ENCODE results near the gene MEG3. TPM values are rescaled to one million over a fixed set of nuclear protein-coding genes. Genes with fewer than 3 reads are reported as not detected.

Gene MEG3
- total RNA-seq, 1 experiment from 2014 or later = 0.72 TPM

DNA sequence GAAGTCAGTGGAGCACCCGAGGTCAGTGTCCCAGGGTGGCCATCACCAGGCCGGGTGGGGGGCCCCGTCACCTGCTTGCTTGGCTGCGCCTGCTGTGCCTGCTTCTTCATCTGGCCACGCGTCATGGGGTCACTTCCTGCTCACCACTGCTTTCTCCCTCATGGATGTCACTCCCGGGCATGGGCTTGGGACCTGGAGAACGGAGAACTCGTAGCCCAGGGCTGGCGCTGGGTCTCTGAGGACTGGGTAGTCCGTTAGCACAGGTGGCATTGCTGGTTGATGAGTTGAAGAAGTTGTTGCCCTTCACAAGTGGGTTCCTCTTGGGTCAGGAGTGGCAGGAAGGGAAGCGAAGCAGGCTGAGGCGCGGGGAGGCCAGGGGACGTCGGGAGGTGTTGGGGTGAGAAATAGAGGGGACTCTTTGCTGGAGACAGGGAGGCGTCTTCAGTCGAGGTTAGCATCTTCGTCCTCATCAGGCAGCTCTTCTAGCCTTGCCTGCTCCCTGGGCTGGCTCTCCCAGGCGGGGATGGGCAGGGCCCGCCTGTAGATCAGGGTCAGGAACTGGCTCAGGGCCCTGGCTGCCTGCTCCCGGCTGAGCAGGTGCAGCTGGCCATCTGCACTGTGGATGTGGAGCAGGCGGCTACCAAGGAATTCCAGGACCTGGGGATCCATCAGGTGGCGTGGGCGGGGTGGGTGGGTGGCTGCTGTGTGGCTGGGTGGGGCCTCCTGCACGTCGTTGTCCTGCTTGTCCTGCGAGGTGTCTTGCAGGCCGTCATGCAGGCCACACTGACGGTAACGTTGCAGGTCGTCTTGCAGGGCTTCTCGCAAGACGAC is 54.6 kb downstream of the MEG3 start:
- no peak for DNase-seq (ENCODE audit: low read depth)

GRCh38 chr14:100881211-100882025 is 55.5 kb downstream of the MEG3 start:
- DNase-seq (ENCODE audit: low read depth) = no peak

- no peak for DNase-seq (ENCODE audit: low read depth)
These were observed 56.4 kb downstream of the MEG3 start for GRCh38 chr14:100882026-100882967.

DNA sequence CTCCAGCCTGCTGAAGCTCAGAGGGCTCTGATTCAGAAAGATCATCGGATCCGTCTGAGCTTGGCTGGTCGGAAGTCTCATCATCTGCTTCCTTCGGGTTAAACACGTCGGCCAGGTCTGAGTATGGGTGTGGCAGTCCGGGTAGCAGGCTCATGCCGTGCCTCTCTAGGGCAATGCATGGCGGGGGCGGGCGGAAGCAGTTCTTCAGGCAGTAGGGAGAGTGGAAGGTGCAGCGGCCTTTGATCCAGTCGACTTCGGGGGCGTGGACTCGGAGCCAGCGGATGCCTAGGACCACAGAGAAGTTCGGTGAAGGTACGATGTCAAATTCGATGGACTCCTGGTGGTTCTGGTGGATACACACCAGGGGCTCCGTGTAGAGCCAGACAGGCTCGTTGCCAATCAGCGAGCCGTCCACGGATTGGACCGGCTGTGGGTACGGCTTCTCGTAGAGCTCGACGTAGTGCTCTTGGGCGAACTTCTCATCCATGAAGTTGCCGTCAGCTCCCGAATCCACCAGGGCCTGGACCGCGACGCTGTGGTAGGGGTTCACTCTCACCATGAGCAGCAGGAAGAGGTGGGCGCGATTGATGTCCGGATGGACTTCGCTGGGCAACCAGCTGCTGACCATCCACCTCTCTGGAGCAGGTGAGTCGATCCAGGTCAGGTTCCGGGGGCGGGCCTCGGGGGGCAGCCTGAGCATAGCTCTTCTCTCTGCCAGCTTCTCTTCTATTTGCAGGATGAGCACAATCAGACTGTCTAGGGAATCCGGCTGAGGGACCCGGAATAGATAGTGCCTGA is 57.3 kb downstream of the MEG3 start:
- no peak for DNase-seq (ENCODE audit: low read depth)

- DNase-seq (ENCODE audit: low read depth) = no peak
These were observed 57.8 kb downstream of the MEG3 start for GRCh38 chr14:100883789-100884101.

GRCh38 chr14:100884456-100884855 is 58.5 kb downstream of the MEG3 start:
- no peak for DNase-seq (ENCODE audit: low read depth)

DNA sequence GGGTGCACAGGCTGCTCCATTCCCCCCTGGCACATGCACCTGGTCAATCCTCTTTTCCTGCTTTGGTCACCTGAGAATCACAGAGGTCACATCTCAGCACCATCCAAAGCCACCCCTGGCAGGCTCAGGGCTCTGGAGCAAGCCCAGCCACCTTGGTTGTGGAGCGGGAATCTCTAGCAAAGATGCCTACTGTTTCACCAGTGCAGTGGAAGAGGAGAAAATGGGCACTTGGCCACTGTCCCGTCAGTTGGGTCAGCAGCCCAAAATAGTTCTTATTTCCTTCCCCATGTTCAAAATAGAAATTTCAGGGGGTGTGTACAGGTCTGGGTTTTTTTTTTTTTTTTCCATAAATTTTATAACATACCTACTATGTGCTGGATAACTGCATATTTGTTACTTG is 59.3 kb downstream of the MEG3 start:
- DNase-seq (ENCODE audit: low read depth) = no peak

GRCh38 chr14:100885617-100886016 is 59.7 kb downstream of the MEG3 start:
- DNase-seq (ENCODE audit: low read depth) = no peak

DNA sequence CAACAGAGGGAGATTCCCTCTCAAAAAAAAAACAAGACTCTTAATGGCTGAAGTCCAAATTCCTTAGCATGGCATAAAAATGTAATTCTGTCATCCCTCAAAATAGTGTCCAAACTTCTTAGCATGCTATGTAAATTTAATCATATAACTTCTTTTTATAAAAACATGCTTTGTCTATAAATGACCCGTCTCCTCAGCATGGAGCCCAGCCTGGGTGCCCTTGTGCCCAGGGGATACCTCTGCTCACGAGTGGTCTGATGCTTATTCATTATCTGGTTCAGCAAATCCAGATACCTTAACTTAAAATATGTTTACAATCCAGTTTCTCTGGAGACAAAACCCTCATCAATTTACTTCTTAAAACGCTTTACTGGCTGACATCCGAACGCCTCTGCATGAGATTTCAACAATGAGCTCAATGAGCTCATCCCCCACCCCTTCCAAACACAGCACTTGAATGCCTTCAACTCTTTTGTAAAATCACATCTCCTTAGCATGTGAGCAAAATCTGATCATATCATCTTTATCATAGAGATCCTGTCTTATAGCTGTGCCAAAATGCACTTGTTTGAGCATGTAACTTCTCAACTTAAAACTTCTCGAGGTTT is 61.9 kb downstream of the MEG3 start:
- DNase-seq (ENCODE audit: low read depth) = no peak

- DNase-seq (ENCODE audit: low read depth) = no peak
These were observed 62.9 kb downstream of the MEG3 start for GRCh38 chr14:100888789-100889315.

GRCh38 chr14:100889641-100890040 is 63.7 kb downstream of the MEG3 start:
- DNase-seq (ENCODE audit: low read depth) = no peak

DNA sequence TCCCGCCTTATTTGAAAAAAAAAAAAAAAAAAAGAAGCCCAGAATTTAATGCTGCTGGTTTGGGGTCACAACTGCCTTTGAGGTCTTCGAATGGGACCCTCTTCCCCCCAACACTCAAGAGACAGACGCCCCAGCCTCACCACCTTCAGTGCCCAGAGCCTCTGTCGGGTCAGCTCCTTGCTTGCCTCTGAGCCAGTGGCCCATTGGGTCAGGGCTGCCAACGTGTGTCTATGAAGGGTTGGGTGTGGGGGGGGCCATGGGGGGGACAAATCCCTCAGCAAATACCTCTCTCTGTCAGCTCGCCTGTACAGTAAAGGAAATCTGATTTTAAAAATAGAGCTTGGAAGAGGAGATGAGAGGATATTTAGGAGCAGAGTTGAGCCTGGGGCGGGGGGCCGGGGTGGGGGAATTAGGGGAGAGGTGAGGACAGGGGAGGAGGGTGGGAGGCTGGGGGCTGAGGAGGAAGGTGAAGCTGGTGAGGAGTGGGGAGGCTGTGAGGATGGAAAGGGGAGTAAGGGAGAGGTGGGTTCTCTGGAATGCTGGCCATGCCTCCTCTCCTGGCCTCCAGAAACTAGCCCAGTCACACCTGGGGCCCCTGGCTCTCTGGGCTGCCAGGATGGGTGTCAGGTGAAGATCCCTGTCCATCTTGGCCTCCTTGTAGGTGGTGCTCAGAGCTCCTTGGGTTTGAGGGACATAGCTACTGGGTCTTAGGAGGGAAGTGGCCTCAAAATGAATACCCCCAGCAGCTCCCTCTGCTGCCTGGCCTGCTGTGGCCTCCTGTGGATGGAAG is 64.3 kb downstream of the MEG3 start:
- no peak for DNase-seq (ENCODE audit: low read depth)

GRCh38 chr14:100891051-100891450 is 65.1 kb downstream of the MEG3 start:
- DNase-seq (ENCODE audit: low read depth) = no peak

GRCh38 chr14:100891501-100892445 is 65.9 kb downstream of the MEG3 start:
- no peak for DNase-seq (ENCODE audit: low read depth)

DNA sequence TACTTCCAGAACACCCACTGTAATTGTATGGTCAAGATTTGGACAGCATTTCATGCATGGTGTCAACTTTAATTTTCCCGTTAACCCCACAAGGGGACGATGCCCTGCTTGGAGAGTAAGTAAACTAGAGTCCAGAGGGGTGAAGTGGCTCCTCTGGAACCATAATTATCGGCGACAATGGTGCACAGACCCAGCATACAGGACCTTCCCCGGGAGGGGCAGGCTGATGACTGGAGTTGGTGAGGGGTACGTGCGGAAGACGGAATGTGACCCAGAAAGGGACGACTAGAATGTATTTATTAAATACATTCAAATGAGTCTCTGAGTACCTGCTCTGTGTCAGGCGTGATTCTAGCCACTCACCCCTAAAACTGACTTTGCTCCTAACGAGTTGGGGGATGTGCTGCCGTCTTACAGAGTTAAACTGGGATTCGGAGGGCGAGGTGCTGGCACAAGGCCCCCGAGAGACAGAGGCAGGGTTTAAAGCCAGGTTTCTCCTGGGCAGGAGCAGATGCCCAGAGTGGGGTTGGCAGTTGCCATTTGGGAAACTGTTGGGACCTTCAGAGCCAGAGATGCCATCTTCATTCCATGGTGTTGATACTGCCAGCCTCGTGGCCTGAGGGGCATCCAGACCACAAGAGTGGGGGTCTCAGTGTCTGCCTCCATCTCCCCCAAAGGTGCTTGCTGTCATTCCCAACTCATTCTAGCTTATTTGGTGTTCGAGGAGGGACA is 66.7 kb downstream of the MEG3 start:
- no peak for DNase-seq (ENCODE audit: low read depth)

DNA sequence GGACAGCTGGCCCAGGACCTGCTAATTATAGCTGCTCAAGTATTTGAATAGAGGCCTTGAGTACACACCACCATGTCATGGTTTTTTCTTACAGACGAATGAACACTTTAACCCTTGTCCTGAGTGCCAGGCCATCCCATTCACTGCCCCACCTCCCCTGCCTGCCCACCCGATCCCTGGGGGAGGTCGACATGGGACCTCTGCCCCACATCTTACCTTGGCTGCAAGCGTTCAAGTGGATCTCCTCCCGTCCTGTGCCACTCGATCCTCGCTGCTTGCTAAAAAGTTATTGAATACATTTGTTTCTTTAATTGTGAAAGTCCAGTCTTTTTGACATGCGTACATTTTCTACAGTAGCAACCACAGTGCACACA is 67.3 kb downstream of the MEG3 start:
- DNase-seq (ENCODE audit: low read depth) = no peak

DNA sequence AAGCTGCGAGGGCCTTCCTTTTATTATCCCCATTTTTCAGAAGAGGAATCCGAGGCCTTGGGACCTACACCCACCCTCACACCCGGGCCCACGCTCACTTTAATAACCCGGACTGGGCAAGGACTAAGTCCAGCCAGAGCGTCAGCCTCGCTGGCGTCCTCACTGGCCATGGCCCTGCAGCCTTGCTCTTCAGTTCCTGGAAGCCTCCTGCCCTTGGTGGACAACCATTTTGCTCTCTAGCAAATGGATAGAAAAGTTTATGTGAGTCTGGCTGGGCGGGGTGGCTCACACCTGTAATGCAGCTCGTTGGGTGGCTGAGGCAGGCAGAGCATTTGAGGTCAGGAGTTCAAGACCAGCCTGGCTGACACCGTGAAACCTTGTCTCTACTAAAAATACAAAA is 67.8 kb downstream of the MEG3 start:
- no peak for DNase-seq (ENCODE audit: low read depth)

GRCh38 chr14:100894416-100894815 is 68.5 kb downstream of the MEG3 start:
- DNase-seq (ENCODE audit: low read depth) = no peak
